Thoracic aorta (tissue), 2 donors: Measurements from ENCODE around the gene PIN4. TPM values are rescaled to one million over a fixed set of nuclear protein-coding genes. Genes with fewer than 3 reads are reported as not detected.

Source experiments
- ATAC-seq: fragments of 150-250 bp; one replicate; pipeline ENCODE4 v1.8.0; 2017; ENCODE audit warnings: low read depth; ENCODE audit not compliant: insufficient number of reproducible peaks, low FRiP score
- DNase-seq: peaks from one replicate; pipeline ENCODE4 v3.0.0-alpha.2; 2020; ENCODE audit warnings: low spot score
- H3K27ac ChIP-seq, 2 donors: fragments of 200-600 bp; sonication (generic); 1 replicate in 1 of 2; 2 replicates in 1 of 2; pipeline ENCODE4 v1.5.1; 2016; ENCODE audit warnings: mild to moderate bottlenecking in 2 of 2, moderate library complexity in 2 of 2
- H3K27me3 ChIP-seq: fragments of 200-600 bp; sonication (generic); replicated peaks from 2 replicates; pipeline ENCODE4 v1.6.0; 2016; ENCODE audit warnings: mild to moderate bottlenecking; ENCODE audit not compliant: insufficient read depth
- H3K36me3 ChIP-seq: fragments of 200-600 bp; sonication (generic); one replicate; pipeline ENCODE4 v1.5.1; 2016
- H3K4me1 ChIP-seq, 2 donors: fragments of 200-600 bp; sonication (generic); 1 replicate in 1 of 2; 2 replicates in 1 of 2; pipeline versions ENCODE4 v1.5.1 to v1.6.0; 2016; ENCODE audit warnings: low read depth in 2 of 2, mild to moderate bottlenecking in 1 of 2; ENCODE audit not compliant: control insufficient read depth in 1 of 2
- H3K4me3 ChIP-seq: fragments of 200-600 bp; sonication (generic); 2 replicates; pipeline ENCODE4 v1.5.1; 2016; ENCODE audit warnings: mild to moderate bottlenecking
- H3K9me3 ChIP-seq: fragments of 200-600 bp; sonication (generic); 2 replicates; pipeline ENCODE4 v1.5.1; 2016
- total RNA-seq, 2 donors: library from RNA; depleted of rRNA; stranded (reverse); fragments of >200 nt; gene quantifications; one replicate each; pipeline versions ENCODE4 v1.1.0 to v1.2.3, GENCODE V29; 2016
- TF ChIP-seq, protein P1 (sequence below): fragments of 200-600 bp; sonication (generic); IDR thresholded peaks from one replicate; pipeline ENCODE4 v1.5.1; 2019; ENCODE audit warnings: antibody characterized with exemption

Gene PIN4
- total RNA-seq, 2 donors from 2014 or later: 3.9 to 5.6 TPM

GRCh38 chrX:72201836-72202536, 20.4 kb downstream of the PIN4 start:
- ATAC-seq: no peak

GRCh38 chrX:72202792-72203401, 21.3 kb downstream of the PIN4 start:
- DNase-seq: no peak
- ATAC-seq: no peak
- Histone ChIP-seq H3K4me3 (no peak overlapping the region), H3K9me3 (no peaks in the 10 kb centered on the region), H3K36me3 (no peaks in the 10 kb centered on the region), H3K4me1 (no peaks in the 10 kb centered on the region), H3K27me3 (no peaks in the 10 kb centered on the region), H3K27ac (no peak overlapping the region)
- TF ChIP-seq, protein P1, sequence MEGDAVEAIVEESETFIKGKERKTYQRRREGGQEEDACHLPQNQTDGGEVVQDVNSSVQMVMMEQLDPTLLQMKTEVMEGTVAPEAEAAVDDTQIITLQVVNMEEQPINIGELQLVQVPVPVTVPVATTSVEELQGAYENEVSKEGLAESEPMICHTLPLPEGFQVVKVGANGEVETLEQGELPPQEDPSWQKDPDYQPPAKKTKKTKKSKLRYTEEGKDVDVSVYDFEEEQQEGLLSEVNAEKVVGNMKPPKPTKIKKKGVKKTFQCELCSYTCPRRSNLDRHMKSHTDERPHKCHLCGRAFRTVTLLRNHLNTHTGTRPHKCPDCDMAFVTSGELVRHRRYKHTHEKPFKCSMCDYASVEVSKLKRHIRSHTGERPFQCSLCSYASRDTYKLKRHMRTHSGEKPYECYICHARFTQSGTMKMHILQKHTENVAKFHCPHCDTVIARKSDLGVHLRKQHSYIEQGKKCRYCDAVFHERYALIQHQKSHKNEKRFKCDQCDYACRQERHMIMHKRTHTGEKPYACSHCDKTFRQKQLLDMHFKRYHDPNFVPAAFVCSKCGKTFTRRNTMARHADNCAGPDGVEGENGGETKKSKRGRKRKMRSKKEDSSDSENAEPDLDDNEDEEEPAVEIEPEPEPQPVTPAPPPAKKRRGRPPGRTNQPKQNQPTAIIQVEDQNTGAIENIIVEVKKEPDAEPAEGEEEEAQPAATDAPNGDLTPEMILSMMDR: no peak

More at GRCh38 chrX:72201836-72202536, 20.4 kb downstream of the PIN4 start:
- H3K9me3 ChIP-seq: no peaks in the 10 kb centered on the region
- H3K27me3 ChIP-seq: no peaks in the 10 kb centered on the region
- DNase-seq: no peak
- no peak overlapping the region for H3K4me3 ChIP-seq
- H3K36me3 ChIP-seq: no peaks in the 10 kb centered on the region
- H3K4me1 ChIP-seq: no peaks in the 10 kb centered on the region
- H3K27ac ChIP-seq: no peak overlapping the region
- TF ChIP-seq, protein P1: no peak

DNA sequence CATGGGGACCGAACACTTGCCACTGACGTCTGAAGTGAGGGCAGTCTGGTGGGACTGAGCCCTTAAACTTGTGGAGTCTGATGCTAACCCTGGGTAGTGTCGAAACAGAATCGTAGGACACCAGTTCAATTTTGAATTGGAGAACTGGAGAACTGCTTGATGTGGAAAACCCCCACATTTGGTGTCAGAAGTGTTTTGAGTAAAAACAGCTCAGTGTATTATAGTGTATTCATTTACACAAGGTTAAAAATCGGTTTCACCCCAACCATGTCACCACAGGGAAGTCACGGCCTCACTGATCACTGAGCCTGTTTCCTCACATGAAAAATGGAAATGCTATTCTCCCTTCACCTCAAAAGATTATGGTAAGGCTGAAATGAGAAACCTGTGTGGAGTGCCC, 21.9 kb downstream of the PIN4 start:
- Histone ChIP-seq H3K9me3 (no peaks in the 10 kb centered on the region), H3K27ac (no peak overlapping the region), H3K4me3 (no peak overlapping the region), H3K4me1 (no peaks in the 10 kb centered on the region), H3K27me3 (no peaks in the 10 kb centered on the region), H3K36me3 (no peaks in the 10 kb centered on the region)
- TF ChIP-seq, protein P1: no peak
- DNase-seq (no peak), ATAC-seq (no peak)

DNA sequence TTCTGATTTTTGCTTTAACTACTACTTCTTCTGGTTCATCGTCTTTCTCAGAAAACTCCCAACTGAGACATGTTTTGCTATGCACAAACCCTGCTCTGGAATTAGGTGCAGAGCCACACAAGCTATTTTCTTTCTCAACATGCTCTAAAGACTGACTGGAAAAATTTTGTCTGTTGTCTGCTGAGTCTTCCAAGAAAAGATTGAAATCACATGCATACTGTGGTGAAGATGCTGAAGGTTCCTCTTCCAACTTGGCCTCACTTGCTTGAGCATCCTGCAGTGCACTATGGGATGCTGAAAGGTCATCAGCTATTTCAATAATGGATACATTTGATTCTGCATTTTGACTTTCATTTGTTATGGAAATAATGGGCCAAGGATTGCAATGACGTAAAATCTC, 24.1 kb downstream of the PIN4 start:
- Histone ChIP-seq H3K36me3 (no peaks in the 10 kb centered on the region), H3K27ac (no peak overlapping the region), H3K27me3 (no peaks in the 10 kb centered on the region), H3K4me1 (no peaks in the 10 kb centered on the region), H3K4me3 (no peak overlapping the region), H3K9me3 (no peaks in the 10 kb centered on the region)
- DNase-seq (no peak), ATAC-seq (no peak)
- TF ChIP-seq, protein P1: no peak

- no peaks in the 10 kb centered on the region for H3K9me3 ChIP-seq
- H3K4me1 ChIP-seq: no peaks in the 10 kb centered on the region
- DNase-seq (no peak), ATAC-seq (no peak)
- H3K27me3 ChIP-seq: no peaks in the 10 kb centered on the region
- no peak overlapping the region for H3K27ac ChIP-seq
- H3K4me3 ChIP-seq: no peak overlapping the region
- TF ChIP-seq, protein P1: no peak
- H3K36me3 ChIP-seq: no peaks in the 10 kb centered on the region
Observed at GRCh38 chrX:72207366-72207765, 25.8 kb downstream of the PIN4 start.
